H1 (cell line): Measurements from ENCODE around the gene LTBP3. TPM values are rescaled to one million over a fixed set of nuclear protein-coding genes. Genes with fewer than 3 reads are reported as not detected.

Source experiments
- CBX5 ChIP-seq: fragments of 300-800, 300-1000 bp; sonication (generic); IDR thresholded peaks from 2 replicates; pipeline ENCODE4 v1.7.1; 2016; ENCODE audit warnings: antibody characterized with exemption, low read length, low read depth
- CHD7 ChIP-seq: fragments of 300-600 bp; sonication (generic); IDR thresholded peaks from 2 replicates; pipeline ENCODE4 v1.7.1; 2012; ENCODE audit warnings: low read length, moderate library complexity, mild to moderate bottlenecking, inconsistent platforms; ENCODE audit not compliant: insufficient replicate concordance
- HDAC6 ChIP-seq: IDR thresholded peaks from one replicate; pipeline ENCODE4 v1.7.1; 2012; ENCODE audit warnings: low read depth, mild to moderate bottlenecking, inconsistent platforms, low read length, moderate library complexity
- POU5F1 ChIP-seq: IDR thresholded peaks from 2 replicates; pipeline ENCODE4 v1.6.1; 2011; ENCODE audit warnings: low read depth, mild to moderate bottlenecking, low read length, moderate library complexity
- RAD21 ChIP-seq, 2 experiments: IDR thresholded peaks in 1 of 2; conservative IDR thresholded peaks in 1 of 2; 2 replicates each; pipeline ENCODE4 v1.6.1; 2011; ENCODE audit warnings: low read depth in 2 of 2, low read length in 2 of 2, improper control_type of control experiment in 1 of 2, inconsistent platforms in 1 of 2, mild to moderate bottlenecking in 1 of 2, moderate library complexity in 1 of 2
- SP4 ChIP-seq: IDR thresholded peaks from 2 replicates; pipeline ENCODE4 v1.6.1; 2012; ENCODE audit warnings: low read length, inconsistent platforms
- polyA plus RNA-seq, 7 experiments: library from polyadenylated mRNA; depleted of rRNA in 3 of 7; stranded (reverse) in 5 of 7; unstranded in 2 of 7; fragments of >200 nt in 5 of 7; fragments of 200-250 nt in 2 of 7; gene quantifications; 1 replicate in 5 of 7; 2 replicates in 1 of 7; 4 replicates in 1 of 7; pipeline versions ENCODE4 v1.2.1 to v1.2.3, GENCODE V29; 2011 to 2013; ENCODE audit warnings: missing spikeins in 2 of 7, mixed read lengths in 2 of 7
- total RNA-seq: library from RNA; stranded (reverse); fragmentation: NEBNext Ultra II Directional; extraction: Animal tissue kit (Norgen Biotek cat#: 25700); gene quantifications from 2 replicates; pipeline ENCODE4 v1.2.1, GENCODE V29; 2021

LTBP3 gene
- total and polyA plus RNA-seq, 2 of the 8 experiments (the other 6 are each of a cell fraction or from before 2014, with no cell fraction given), result 12.8 to 17.8 TPM

DNA sequence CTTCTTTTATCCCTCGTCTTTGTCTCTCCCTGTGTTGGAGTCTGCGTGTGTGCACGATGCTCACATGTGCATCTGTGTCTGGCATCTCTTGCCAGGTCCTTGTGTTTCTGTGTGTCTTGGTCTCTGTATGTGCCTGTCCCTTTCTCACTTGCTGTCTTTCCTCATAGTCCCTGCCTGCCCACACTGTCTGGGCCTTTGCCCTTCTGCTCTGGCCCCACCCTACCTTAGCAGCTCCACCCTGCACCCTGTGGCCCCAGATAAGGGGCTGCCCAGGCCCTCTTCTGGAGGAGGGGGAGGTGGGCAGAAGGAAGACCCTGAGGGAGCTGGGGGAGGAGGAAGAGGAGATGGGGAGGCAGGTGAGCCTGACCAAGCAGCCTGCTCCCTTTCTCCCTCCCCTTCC, 20.5 kb upstream of the LTBP3 start (continued):
- TF ChIP-seq CHD7, result no peak
- no peak for TF ChIP-seq CBX5
- TF ChIP-seq SP4, result no peak
- no peak for TF ChIP-seq HDAC6
- no peak for TF ChIP-seq RAD21 (IDR thresholded peaks at IDR 0.05 in 1 of 2, conservative IDR thresholded peaks at IDR 0.05 in 1 of 2; ENCODE audit: low read depth in 2 of 2, low read length in 2 of 2)
- no peak for TF ChIP-seq POU5F1
